ENCODE measurements around the gene TSSK3.
A peak's percentile ranks its signal among the peaks of the same experiment; 100 is the strongest.
"Not testable (repeated sequence)": the region's sequence is repeated elsewhere in the genome, so short reads cannot be mapped to it uniquely, and the experiment has no call there.

Gene TSSK3

GRCh38 chr1:32351399-32352238 lies 10.7 kb upstream of the TSSK3 start:
- CTCF ChIA-PET: interaction anchor here (1.0 to 3.8 kb wide), 4 partner anchors 15 to 136 kb away, joined by 3 to 26 read pairs (median 10); partner anchors contain the start of gene MARCKSL1
- H3K4me3 ChIP-seq (ENCODE audit: low read depth, low read length): peak overlapping the region; percentile 71
- peak; percentile 44 for DNase-seq (ENCODE audit: low read depth, low spot score)
- TF ChIP-seq CTCF (IDR thresholded peaks at IDR 0.05; ENCODE audit: insufficient read depth, low read length, missing control alignments): peak; percentile 8
- POLR2A ChIA-PET: interaction anchor here (0.7 to 5.6 kb wide), 4 partner anchors 15 to 151 kb away, joined by 3 to 38 read pairs (median 4); partner anchors contain the start of genes DCDC2B, IQCC and MARCKSL1

DNA sequence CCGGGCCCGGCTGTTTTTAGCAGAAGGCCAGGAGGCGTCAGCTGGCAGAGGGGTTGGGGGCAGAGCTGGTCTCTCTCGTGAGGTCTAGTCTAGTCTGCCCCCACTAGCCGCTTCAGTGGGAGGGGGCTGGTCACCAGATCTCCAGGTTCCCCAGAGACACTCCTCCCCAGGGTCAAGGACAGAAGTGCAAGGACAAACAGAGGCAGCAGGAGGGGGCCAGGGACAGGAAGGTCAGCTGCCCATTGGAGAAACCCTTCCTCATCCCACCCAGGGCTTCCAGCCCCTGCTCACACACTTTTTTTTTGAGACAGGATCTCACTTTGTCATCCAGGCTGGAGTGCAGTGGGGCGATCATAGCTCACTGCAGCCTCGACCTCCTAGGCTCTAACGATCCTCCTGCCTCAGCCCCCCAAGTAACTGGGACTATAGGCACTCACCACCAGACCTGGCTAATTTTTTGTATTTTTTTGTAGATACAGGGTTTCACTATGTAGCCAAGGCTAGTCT lies 10.0 kb upstream of the TSSK3 start:
- DNase-seq (ENCODE audit: low read depth, low spot score): no peak
- POLR2A ChIA-PET: interaction anchor here (0.5 to 5.6 kb wide), 2 partner anchors 16 to 269 kb away, joined by 3 to 38 read pairs; partner anchors contain the start of gene MARCKSL1
- H3K4me3 ChIP-seq (ENCODE audit: low read depth, low read length): peak overlapping the region; percentile 71
- CTCF ChIA-PET: interaction anchor here (0.9 to 3.8 kb wide), 8 partner anchors 16 to 152 kb away, joined by 3 to 26 read pairs (median 3); partner anchors contain the start of genes CCDC28B, DCDC2B and MARCKSL1
- no peak for TF ChIP-seq CTCF (IDR thresholded peaks at IDR 0.05; ENCODE audit: insufficient read depth, low read length, missing control alignments)

DNA sequence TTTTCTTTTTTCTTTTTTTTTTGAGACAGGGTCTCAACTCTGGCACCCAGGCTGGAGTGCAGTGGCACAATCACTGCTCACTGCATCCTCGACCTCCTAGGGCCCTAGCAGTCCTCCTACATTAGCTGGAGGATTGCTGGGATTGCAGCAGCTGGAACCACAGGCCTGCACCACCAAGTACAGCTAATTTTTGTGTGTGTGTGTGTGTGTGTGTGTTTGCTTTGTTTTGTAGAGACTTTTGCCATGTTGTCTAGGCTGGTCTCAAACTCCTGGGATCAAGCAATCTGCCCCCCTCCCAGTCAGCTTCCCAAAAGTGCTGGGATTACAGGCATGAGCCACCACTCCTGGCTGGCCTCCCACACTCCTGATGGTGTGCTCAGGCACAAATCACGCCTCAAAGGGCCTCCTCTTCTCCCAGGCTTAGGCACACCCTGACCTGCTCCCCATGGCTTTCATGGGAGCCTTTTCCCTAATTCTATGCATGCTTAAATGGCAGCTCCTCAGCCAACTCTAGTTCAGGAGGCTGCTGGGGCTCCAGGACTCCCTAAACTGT lies 9.4 kb upstream of the TSSK3 start:
- CTCF ChIA-PET: interaction anchor here (0.9 to 3.8 kb wide), 10 partner anchors 12 to 153 kb away, joined by 3 to 26 read pairs (median 4); partner anchors contain the start of genes CCDC28B, DCDC2B and MARCKSL1
- DNase-seq (ENCODE audit: low read depth, low spot score): no peak
- H3K4me3 ChIP-seq (ENCODE audit: low read depth, low read length): no peak overlapping the region
- TF ChIP-seq CTCF (IDR thresholded peaks at IDR 0.05; ENCODE audit: insufficient read depth, low read length, missing control alignments): no peak
- POLR2A ChIA-PET: interaction anchor here (0.5 to 5.6 kb wide), 2 partner anchors 17 to 268 kb away, joined by 3 to 38 read pairs; partner anchors contain the start of gene MARCKSL1

- TF ChIP-seq CTCF (IDR thresholded peaks at IDR 0.05; ENCODE audit: insufficient read depth, low read length, missing control alignments): no peak
- no peak overlapping the region for H3K4me3 ChIP-seq (ENCODE audit: low read depth, low read length)
- ChIA-PET CTCF (interaction anchor here (0.9 to 3.8 kb wide), 7 partner anchors 12 to 153 kb away, joined by 3 to 26 read pairs (median 3); partner anchors contain the start of genes CCDC28B and DCDC2B), POLR2A (interaction anchor here (5.6 kb wide), 1 partner anchor 17 kb away, joined by 38 read pairs; the partner anchor contains the start of gene MARCKSL1)
- DNase-seq (ENCODE audit: low read depth, low spot score): no peak
Observed at GRCh38 chr1:32353431-32353830, 8.9 kb upstream of the TSSK3 start.

- no peak overlapping the region for H3K4me3 ChIP-seq (ENCODE audit: low read depth, low read length)
- peak; percentile 14 for DNase-seq (ENCODE audit: low read depth, low spot score)
- POLR2A ChIA-PET: interaction anchor here (5.6 kb wide), 1 partner anchor 18 kb away, joined by 38 read pairs; the partner anchor contains the start of gene MARCKSL1
- no peak for TF ChIP-seq CTCF (IDR thresholded peaks at IDR 0.05; ENCODE audit: insufficient read depth, low read length, missing control alignments)
- CTCF ChIA-PET: interaction anchor here (1.5 to 1.6 kb wide), 3 partner anchors 11 to 106 kb away, joined by 3 to 6 read pairs (median 4); no protein-coding TSS in a partner anchor
Observed at GRCh38 chr1:32353886-32354570, 8.3 kb upstream of the TSSK3 start.

- CTCF ChIA-PET; H3K4me3 ChIP-seq (ENCODE audit: low read depth, low read length); DNase-seq (ENCODE audit: low read depth, low spot score): not testable (repeated sequence)
- POLR2A ChIA-PET: interaction anchor here (5.6 kb wide), 1 partner anchor 20 kb away, joined by 38 read pairs; the partner anchor contains the start of gene MARCKSL1
Observed at GRCh38 chr1:32355778-32356177, 6.6 kb upstream of the TSSK3 start.

Measured in AG04449 (cell line).